ENCODE measurements around the gene CBLIF. TPM values are rescaled to one million over a fixed set of nuclear protein-coding genes. Genes with fewer than 3 reads are reported as not detected.
"Not testable (repeated sequence)": the region's sequence is repeated elsewhere in the genome, so short reads cannot be mapped to it uniquely, and the experiment has no call there.

Gene CBLIF
- total RNA-seq (under 1 TPM in 1 of 9 donors, not detected in 8; 0.06 TPM), polyA plus RNA-seq (not detected)
- long read RNA-seq, donor 1: 0 reads
- long read RNA-seq, donor 2: 0 reads
- long read RNA-seq, donor 3: 0 reads
- long read RNA-seq, donor 4: 0 reads
- long read RNA-seq, donor 5: 0 reads
- long read RNA-seq, donor 6: 0 reads
- long read RNA-seq, donor 7: 0 reads
- long read RNA-seq, donor 8: 0 reads
- long read RNA-seq, donor 9: 0 reads
- long read RNA-seq, donor 10: 0 reads

DNA sequence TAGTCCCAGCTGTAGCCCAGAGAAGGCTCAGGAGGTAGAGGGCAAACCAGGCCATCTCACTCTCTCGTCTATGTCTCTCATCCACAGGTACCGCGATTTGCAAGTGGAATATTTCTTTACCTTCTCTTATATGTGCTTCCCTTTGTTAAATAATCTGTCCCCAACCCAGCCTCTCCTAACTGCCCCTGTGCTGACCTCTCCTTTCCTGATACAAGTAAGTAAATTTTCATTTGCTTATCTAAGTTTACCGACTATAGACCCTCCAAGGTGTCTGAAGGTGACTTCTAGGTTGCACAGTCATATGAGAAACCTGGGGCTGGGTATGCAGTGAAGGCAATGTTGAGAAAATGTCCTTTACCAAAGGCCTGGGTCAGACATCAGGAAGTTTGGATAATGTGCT is at the start of gene CBLIF:
Gene CBLIF (minus strand): TSS at position 101 of the 400 bp plus-strand sequence. CDS start 46 bp downstream, at position 55.
- no peak within 1 kb of the TSS for H3K4me3 ChIP-seq
- no peaks in the 10 kb centered on the region for H3K27me3 ChIP-seq
- no peaks in the 10 kb centered on the region for H3K36me3 ChIP-seq (replicated peaks in 1 of 2)
- WGBS, 4 donors: 72 to 84% (median 80%) methylated on average over 4 of the region's 4 CpGs
- intact Hi-C loops (cut with DNase I): no loop called here
- no peak within 1 kb of the TSS for H3K27ac ChIP-seq
- H3K4me1 ChIP-seq (replicated peaks in 1 of 2): no peaks in the 10 kb centered on the region
- no peak for TF ChIP-seq CTCF (IDR thresholded peaks at IDR 0.05)
- no peak for TF ChIP-seq POLR2A (IDR thresholded peaks at IDR 0.05)
- DNase-seq: no peak
- H3K9me3 ChIP-seq (replicated peaks in 1 of 3): no peaks in the 10 kb centered on the region

GRCh38 chr11:59894616-59895015 is 49.3 kb upstream of the CBLIF start:
- no peak overlapping the region for H3K27ac ChIP-seq
- H3K9me3 ChIP-seq (replicated peaks in 1 of 3): no peaks in the 10 kb centered on the region
- H3K4me1 ChIP-seq (replicated peaks in 1 of 2): no peaks in the 10 kb centered on the region
- intact Hi-C loops (cut with DNase I): no loop called here
- H3K27me3 ChIP-seq: no peaks in the 10 kb centered on the region
- DNase-seq: no peak
- H3K36me3 ChIP-seq (replicated peaks in 1 of 2): no peaks in the 10 kb centered on the region
- no peak for TF ChIP-seq CTCF (IDR thresholded peaks at IDR 0.05)
- TF ChIP-seq POLR2A (IDR thresholded peaks at IDR 0.05): no peak
- no peak overlapping the region for H3K4me3 ChIP-seq
- 82 to 100% (median 89%) methylated on average over 1 of the region's 1 CpG for WGBS, 4 donors

- Histone ChIP-seq H3K27me3 (no peaks in the 10 kb centered on the region), H3K4me3 (no peak overlapping the region), H3K4me1 (replicated peaks in 1 of 2) (no peaks in the 10 kb centered on the region), H3K27ac (no peak overlapping the region), H3K9me3 (replicated peaks in 1 of 3) (no peaks in the 10 kb centered on the region), H3K36me3 (replicated peaks in 1 of 2) (no peaks in the 10 kb centered on the region)
- intact Hi-C loops (cut with DNase I): no loop called here
- 23 to 33% (median 26%) methylated on average over 4 of the region's 4 CpGs; no CpG with 5 or more reads in 1 of the 4 donors for WGBS, 4 donors
- DNase-seq: no peak
- TF ChIP-seq POLR2A (IDR thresholded peaks at IDR 0.05): no peak
- TF ChIP-seq CTCF (IDR thresholded peaks at IDR 0.05): no peak
Measured at GRCh38 chr11:59891781-59892181, 46.5 kb upstream of the CBLIF start.

DNA sequence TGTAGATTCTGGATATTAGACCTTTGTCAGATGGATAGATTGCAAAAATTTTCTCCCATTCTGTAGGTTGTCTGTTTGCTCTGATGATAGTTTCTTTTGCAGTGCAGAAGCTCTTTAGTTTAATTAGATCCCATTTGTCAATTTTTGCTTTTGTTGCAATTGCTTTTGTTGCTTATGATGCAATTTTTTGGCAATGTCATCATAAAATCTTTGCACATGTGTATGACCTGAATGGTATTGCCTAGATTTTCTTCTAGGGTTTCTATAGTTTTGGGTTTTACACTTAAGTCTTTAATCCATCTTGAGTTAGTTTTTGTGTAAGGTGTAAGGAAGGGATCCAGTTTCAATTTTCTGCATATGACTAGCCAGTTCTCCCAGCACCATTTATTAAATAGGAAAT is 41.9 kb upstream of the CBLIF start:
- DNase-seq; H3K27me3 ChIP-seq; H3K4me3 ChIP-seq; H3K4me1 ChIP-seq (replicated peaks in 1 of 2); H3K27ac ChIP-seq; H3K9me3 ChIP-seq (replicated peaks in 1 of 3); H3K36me3 ChIP-seq (replicated peaks in 1 of 2); intact Hi-C loops (cut with DNase I): not testable (repeated sequence)

DNA sequence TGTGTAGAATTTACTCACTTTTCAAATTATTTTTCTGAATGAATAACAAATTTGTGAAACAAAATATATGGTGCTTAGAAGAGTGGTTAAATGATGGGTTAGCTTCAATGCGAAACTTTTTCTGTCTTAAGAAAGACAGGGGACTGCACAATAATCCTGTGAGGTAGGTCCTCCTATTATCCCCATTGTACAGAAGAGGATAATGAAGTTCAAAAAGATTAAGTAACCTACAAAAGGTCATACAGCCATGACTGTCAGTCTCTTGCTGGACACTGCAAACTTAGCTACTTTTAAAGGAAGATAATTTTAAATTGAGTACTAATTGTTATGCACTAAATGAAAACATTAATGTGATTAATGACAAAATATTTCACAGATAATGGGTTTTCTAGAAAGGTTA is 38.3 kb upstream of the CBLIF start:
- Histone ChIP-seq H3K9me3 (replicated peaks in 1 of 3) (no peaks in the 10 kb centered on the region), H3K27ac (no peak overlapping the region), H3K27me3 (no peaks in the 10 kb centered on the region), H3K36me3 (replicated peaks in 1 of 2) (no peaks in the 10 kb centered on the region), H3K4me3 (no peak overlapping the region), H3K4me1 (replicated peaks in 1 of 2) (no peaks in the 10 kb centered on the region)
- WGBS, 4 donors: 74 to 89% (median 82%) methylated on average over 1 of the region's 1 CpG
- intact Hi-C loops (cut with DNase I): no loop called here
- DNase-seq: no peak
- no peak for TF ChIP-seq POLR2A (IDR thresholded peaks at IDR 0.05)
- no peak for TF ChIP-seq CTCF (IDR thresholded peaks at IDR 0.05)

Data from adrenal gland (tissue), 19 donors.